Measurements from ENCODE around the gene COL27A1.

- no peak for TF ChIP-seq CTCF (IDR thresholded peaks at IDR 0.05; ENCODE audit: poor library complexity)
- no peak for TF ChIP-seq EZH2 (IDR thresholded peaks at IDR 0.05; ENCODE audit: borderline replicate concordance)
Measured at GRCh38 chr9:114159691-114160090, 4.4 kb downstream of the COL27A1 start.
